Measurements from ENCODE around the gene INSC. TPM values are rescaled to one million over a fixed set of nuclear protein-coding genes. Genes with fewer than 3 reads are reported as not detected.

Gene INSC
- polyA plus RNA-seq, 3 donors, result not detected

DNA sequence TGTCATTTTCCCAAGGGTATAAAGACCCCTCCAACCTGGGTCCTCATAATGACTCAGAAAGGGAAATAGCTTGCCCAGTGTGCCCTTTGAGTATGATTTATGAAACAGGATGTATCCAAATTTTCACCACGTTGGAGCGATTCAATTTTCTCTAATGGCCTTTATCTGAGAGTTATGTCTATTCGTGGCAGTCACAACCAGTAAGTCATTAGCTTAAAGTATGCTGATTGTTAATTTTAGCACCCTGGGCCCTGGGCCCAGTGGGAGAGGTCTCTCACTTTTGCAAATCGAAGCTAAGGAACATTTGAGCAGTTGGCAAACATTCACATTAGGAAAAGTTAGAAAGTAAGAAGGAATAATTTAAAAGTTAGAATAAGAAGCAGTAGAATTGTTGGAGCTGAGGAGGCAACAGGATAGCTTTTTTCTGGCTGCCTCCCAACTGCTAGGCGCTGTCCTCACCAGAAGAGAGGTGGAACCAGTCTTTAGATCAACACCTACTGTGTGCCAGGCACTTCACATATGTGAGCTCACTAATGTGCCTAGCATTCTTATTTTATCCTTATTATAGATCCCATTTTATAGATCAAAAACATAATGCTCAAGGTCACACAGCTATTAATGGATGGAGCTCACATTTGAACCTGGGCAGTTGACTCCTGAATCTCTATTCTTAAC lies 24.5 kb downstream of the INSC start:
- TF ChIP-seq, protein P1, sequence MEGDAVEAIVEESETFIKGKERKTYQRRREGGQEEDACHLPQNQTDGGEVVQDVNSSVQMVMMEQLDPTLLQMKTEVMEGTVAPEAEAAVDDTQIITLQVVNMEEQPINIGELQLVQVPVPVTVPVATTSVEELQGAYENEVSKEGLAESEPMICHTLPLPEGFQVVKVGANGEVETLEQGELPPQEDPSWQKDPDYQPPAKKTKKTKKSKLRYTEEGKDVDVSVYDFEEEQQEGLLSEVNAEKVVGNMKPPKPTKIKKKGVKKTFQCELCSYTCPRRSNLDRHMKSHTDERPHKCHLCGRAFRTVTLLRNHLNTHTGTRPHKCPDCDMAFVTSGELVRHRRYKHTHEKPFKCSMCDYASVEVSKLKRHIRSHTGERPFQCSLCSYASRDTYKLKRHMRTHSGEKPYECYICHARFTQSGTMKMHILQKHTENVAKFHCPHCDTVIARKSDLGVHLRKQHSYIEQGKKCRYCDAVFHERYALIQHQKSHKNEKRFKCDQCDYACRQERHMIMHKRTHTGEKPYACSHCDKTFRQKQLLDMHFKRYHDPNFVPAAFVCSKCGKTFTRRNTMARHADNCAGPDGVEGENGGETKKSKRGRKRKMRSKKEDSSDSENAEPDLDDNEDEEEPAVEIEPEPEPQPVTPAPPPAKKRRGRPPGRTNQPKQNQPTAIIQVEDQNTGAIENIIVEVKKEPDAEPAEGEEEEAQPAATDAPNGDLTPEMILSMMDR (IDR thresholded peaks at IDR 0.05), result no peak
- no peaks in the 10 kb centered on the region for H3K27me3 ChIP-seq (ENCODE audit: control insufficient read depth in 2 of 2, insufficient read depth in 2 of 2, low read length in 2 of 2)
- intact Hi-C loops (cut with micrococcal nuclease), result no loop called here
- no peaks in the 10 kb centered on the region for H3K4me1 ChIP-seq (ENCODE audit: control insufficient read depth in 1 of 2, insufficient read depth in 2 of 2, low read length in 2 of 2)
- no peak overlapping the region for H3K27ac ChIP-seq (ENCODE audit: low read depth in 1 of 2, low read length in 2 of 2)
- H3K9ac ChIP-seq (ENCODE audit: insufficient read depth, low read length, poor library complexity, severe bottlenecking), result no peak overlapping the region
- H2AFZ ChIP-seq (ENCODE audit: insufficient read depth, low read depth, low read length, poor library complexity, severe bottlenecking), result no peak overlapping the region
- Mint-ChIP-seq H3K27ac (peak overlapping the region in 1 of 7 donors; percentile 6), H3K4me1 (peaks cover 2% of the 10 kb centered on the region), H3K36me3 (no peaks in the 10 kb centered on the region), H3K9me3 (peaks cover 0 to 3% (median 0%) of the 10 kb centered on the region in 7 donors), H3K4me3 (no peak overlapping the region), H3K27me3 (ENCODE audit: low read depth in 3 of 3) (no peaks in the 10 kb centered on the region)
- no peaks in the 10 kb centered on the region for H4K20me1 ChIP-seq (ENCODE audit: insufficient read depth, low read length)
- H3K4me2 ChIP-seq (replicated peaks; ENCODE audit: extremely low read depth, low read length, poor library complexity, severe bottlenecking), result no peak overlapping the region
- no peaks in the 10 kb centered on the region for H3K79me2 ChIP-seq (ENCODE audit: insufficient read depth, low read length)
- H3K36me3 ChIP-seq (replicated peaks in 1 of 2; ENCODE audit: control insufficient read depth in 1 of 2, insufficient read depth in 2 of 2, low read length in 2 of 2), result no peaks in the 10 kb centered on the region
- WGBS (ENCODE audit: insufficient coverage), result 83% methylated on average over 2 of the region's 5 CpGs
- no peak overlapping the region for H3K4me3 ChIP-seq (replicated peaks in 1 of 3; ENCODE audit: low read depth in 2 of 3, low read length in 3 of 3)
- no peaks in the 10 kb centered on the region for H3K9me3 ChIP-seq (replicated peaks in 1 of 2; ENCODE audit: control insufficient read depth in 1 of 2, insufficient read depth in 1 of 2, low read length in 2 of 2)
- DNase-seq, result no peak

DNA sequence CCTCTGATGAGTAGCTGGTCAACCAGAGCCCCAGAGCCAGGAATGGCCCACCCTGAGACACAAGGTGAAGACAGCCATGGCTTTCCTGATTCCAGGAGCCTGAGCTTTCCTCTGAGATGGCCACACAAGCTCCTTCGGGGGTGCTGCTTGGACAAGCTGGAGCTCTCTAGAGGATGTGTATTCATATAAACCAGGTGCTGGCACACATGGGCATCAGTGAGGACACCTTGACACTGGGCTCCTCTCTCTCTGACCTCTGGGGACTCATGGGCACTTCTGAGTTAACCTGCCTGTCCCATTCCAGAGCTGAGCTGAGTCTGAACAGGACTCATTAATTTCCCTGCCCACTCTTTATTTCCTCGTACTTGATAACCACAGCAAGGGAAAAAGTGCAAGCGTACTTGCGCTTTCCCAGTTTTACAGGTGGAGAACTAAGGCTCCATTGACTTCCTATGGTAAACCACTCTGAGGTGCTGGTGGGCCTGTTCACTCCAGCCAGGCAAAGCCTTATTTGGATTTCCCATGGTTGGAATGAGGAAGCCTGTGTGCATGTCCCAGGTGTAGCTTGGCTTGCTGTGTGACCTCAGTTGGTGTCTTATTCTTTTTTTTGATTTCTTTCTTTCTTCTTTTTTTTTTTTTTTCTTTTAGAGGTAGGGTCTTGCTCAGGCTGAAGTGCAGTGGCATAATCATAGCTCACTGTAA lies 25.4 kb downstream of the INSC start:
- intact Hi-C loops (cut with micrococcal nuclease), result no loop called here
- Histone ChIP-seq H3K9ac (ENCODE audit: insufficient read depth, low read length, poor library complexity, severe bottlenecking) (no peak overlapping the region), H3K36me3 (replicated peaks in 1 of 2; ENCODE audit: control insufficient read depth in 1 of 2, insufficient read depth in 2 of 2, low read length in 2 of 2) (no peaks in the 10 kb centered on the region), H4K20me1 (ENCODE audit: insufficient read depth, low read length) (no peaks in the 10 kb centered on the region), H3K9me3 (replicated peaks in 1 of 2; ENCODE audit: control insufficient read depth in 1 of 2, insufficient read depth in 1 of 2, low read length in 2 of 2) (no peaks in the 10 kb centered on the region), H3K4me2 (replicated peaks; ENCODE audit: extremely low read depth, low read length, poor library complexity, severe bottlenecking) (no peak overlapping the region), H3K27me3 (ENCODE audit: control insufficient read depth in 2 of 2, insufficient read depth in 2 of 2, low read length in 2 of 2) (no peaks in the 10 kb centered on the region), H3K4me3 (replicated peaks in 1 of 3; ENCODE audit: low read depth in 2 of 3, low read length in 3 of 3) (no peak overlapping the region), H3K4me1 (ENCODE audit: control insufficient read depth in 1 of 2, insufficient read depth in 2 of 2, low read length in 2 of 2) (no peaks in the 10 kb centered on the region), H3K79me2 (ENCODE audit: insufficient read depth, low read length) (no peaks in the 10 kb centered on the region), H3K27ac (ENCODE audit: low read depth in 1 of 2, low read length in 2 of 2) (no peak overlapping the region), H2AFZ (ENCODE audit: insufficient read depth, low read depth, low read length, poor library complexity, severe bottlenecking) (no peak overlapping the region)
- H3K27ac Mint-ChIP-seq, result peak overlapping the region in 1 of 7 donors; percentile 21
- DNase-seq, result no peak
- no peaks in the 10 kb centered on the region for H3K36me3 Mint-ChIP-seq
- no peak overlapping the region for H3K4me3 Mint-ChIP-seq
- peaks cover 0 to 3% (median 0%) of the 10 kb centered on the region in 7 donors for H3K9me3 Mint-ChIP-seq
- no peaks in the 10 kb centered on the region for H3K27me3 Mint-ChIP-seq (ENCODE audit: low read depth in 3 of 3)
- 95% methylated on average over 4 of the region's 4 CpGs for WGBS (ENCODE audit: insufficient coverage)
- TF ChIP-seq, protein P1 (IDR thresholded peaks at IDR 0.05), result no peak
- H3K4me1 Mint-ChIP-seq, result peaks cover 5% of the 10 kb centered on the region

Data from CD14-positive monocyte (primary cell).